GM12891 (cell line): ENCODE results near the gene CHST8.

Experiments used
- POLR2A ChIP-seq: IDR thresholded peaks from 2 replicates; pipeline ENCODE4 v1.6.1; 2011; ENCODE audit warnings: low read depth, low read length, control low read depth
- POLR2AphosphoS5 ChIP-seq: IDR thresholded peaks from 2 replicates; pipeline ENCODE4 v1.6.1; 2011; ENCODE audit warnings: low read depth, low read length, control low read depth
- SPI1 ChIP-seq: IDR thresholded peaks from 2 replicates; pipeline ENCODE4 v1.6.1; 2011; ENCODE audit warnings: low read depth, low read length, control low read depth
- TAF1 ChIP-seq: IDR thresholded peaks from 2 replicates; pipeline ENCODE4 v1.6.1; 2011; ENCODE audit warnings: low read depth, low read length, control low read depth

- TF ChIP-seq POLR2AphosphoS5, result no peak
- TF ChIP-seq TAF1, result no peak
- no peak for TF ChIP-seq SPI1
- no peak for TF ChIP-seq POLR2A
These were observed 105.7 kb downstream of the CHST8 start for GRCh38 chr19:33727331-33727998.
